ENCODE results near the gene OSGIN1.
"Not testable (repeated sequence)": the region's sequence is repeated elsewhere in the genome, so short reads cannot be mapped to it uniquely, and the experiment has no call there.

OSGIN1 gene

DNA sequence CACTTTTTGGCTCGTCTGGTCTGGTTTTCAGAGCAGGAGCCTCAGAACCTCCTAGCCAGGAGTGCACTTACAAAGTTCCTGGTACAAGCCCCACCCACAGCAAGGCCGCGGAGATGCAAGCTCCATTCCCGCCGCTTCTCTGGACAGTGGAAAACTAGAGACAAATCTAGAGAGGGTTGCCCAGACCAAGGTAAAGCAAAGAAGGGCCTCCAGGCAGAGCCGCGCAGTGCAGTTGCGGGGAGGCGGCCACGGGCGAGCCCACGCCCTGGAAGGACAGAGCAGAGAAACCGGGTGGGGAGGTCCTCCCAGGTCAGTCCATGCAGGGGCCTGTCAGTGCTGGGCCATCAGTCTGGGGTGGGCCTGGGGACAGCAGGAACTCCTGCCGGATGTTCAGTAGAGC lies 11.0 kb upstream of the OSGIN1 start:
- Histone ChIP-seq H3K36me3 (ENCODE audit: insufficient read depth, low read length) (no peaks in the 10 kb centered on the region), H3K9ac (ENCODE audit: low read depth, low read length) (no peak overlapping the region), H3K9me3 (ENCODE audit: control insufficient read depth, insufficient read depth, low read length) (no peaks in the 10 kb centered on the region), H3K4me1 (ENCODE audit: insufficient read depth, low read length) (peaks cover 4% of the 10 kb centered on the region; the same call in 1 of the 2 replicates)

GRCh38 chr16:83942815-83943515 lies 10.1 kb upstream of the OSGIN1 start:
- H3K9ac ChIP-seq (ENCODE audit: low read depth, low read length): no peak overlapping the region
- no peaks in the 10 kb centered on the region for H3K9me3 ChIP-seq (ENCODE audit: control insufficient read depth, insufficient read depth, low read length)
- H3K4me1 ChIP-seq (ENCODE audit: insufficient read depth, low read length): peaks cover 4% of the 10 kb centered on the region; the same call in 1 of the 2 replicates
- H3K36me3 ChIP-seq (ENCODE audit: insufficient read depth, low read length): no peaks in the 10 kb centered on the region

DNA sequence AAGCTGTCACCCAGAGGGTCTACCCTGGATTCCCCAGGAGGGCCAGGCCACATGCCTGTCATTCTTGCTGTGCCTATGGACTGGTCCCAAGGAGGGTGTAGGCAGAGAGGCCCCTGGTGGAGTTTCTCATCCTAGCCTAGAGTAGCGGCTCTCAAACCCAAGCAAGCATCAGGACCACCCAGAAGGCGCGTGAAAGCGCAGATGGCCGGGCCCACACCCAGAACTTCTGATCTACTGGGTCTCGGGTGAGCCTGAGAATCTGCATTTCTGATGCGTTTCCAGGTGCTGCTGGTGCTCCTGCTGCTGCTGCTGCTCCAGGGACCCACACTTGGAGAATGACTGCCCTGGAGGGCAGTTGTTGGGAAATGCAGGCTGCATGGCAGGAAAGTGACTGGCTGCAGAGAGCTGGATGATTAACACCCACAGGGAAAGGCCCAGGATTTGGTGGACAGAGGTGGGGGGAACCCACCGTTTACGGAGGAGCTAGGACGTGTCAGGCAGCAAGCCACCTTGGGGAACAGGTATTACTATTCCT lies 9.5 kb upstream of the OSGIN1 start:
- Histone ChIP-seq H3K36me3 (ENCODE audit: insufficient read depth, low read length) (no peaks in the 10 kb centered on the region), H3K9me3 (ENCODE audit: control insufficient read depth, insufficient read depth, low read length) (no peaks in the 10 kb centered on the region), H3K4me1 (ENCODE audit: insufficient read depth, low read length) (peaks cover 4% of the 10 kb centered on the region; the same call in 1 of the 2 replicates), H3K9ac (ENCODE audit: low read depth, low read length) (no peak overlapping the region)

- H3K9ac ChIP-seq (ENCODE audit: low read depth, low read length): no peak overlapping the region
- no peaks in the 10 kb centered on the region for H3K36me3 ChIP-seq (ENCODE audit: insufficient read depth, low read length)
- peaks cover under 1% of the 10 kb centered on the region; the same call in 1 of the 2 replicates for H3K4me1 ChIP-seq (ENCODE audit: insufficient read depth, low read length)
- no peaks in the 10 kb centered on the region for H3K9me3 ChIP-seq (ENCODE audit: control insufficient read depth, insufficient read depth, low read length)
These were observed 7.5 kb upstream of the OSGIN1 start for GRCh38 chr16:83945587-83945986.

GRCh38 chr16:83946154-83946780 lies 6.8 kb upstream of the OSGIN1 start:
- H3K36me3 ChIP-seq (ENCODE audit: insufficient read depth, low read length): no peaks in the 10 kb centered on the region
- no peaks in the 10 kb centered on the region; the same call in 1 of the 2 replicates for H3K4me1 ChIP-seq (ENCODE audit: insufficient read depth, low read length)
- no peaks in the 10 kb centered on the region for H3K9me3 ChIP-seq (ENCODE audit: control insufficient read depth, insufficient read depth, low read length)
- H3K9ac ChIP-seq (ENCODE audit: low read depth, low read length): no peak overlapping the region

- Histone ChIP-seq H3K9ac (ENCODE audit: low read depth, low read length) (no peak overlapping the region), H3K9me3 (ENCODE audit: control insufficient read depth, insufficient read depth, low read length) (no peaks in the 10 kb centered on the region), H3K4me1 (ENCODE audit: insufficient read depth, low read length) (no peaks in the 10 kb centered on the region; the same call in 1 of the 2 replicates), H3K36me3 (ENCODE audit: insufficient read depth, low read length) (no peaks in the 10 kb centered on the region)
These were observed 6.1 kb upstream of the OSGIN1 start for GRCh38 chr16:83946781-83947566.

- no peaks in the 10 kb centered on the region; the same call in 1 of the 2 replicates for H3K4me1 ChIP-seq (ENCODE audit: insufficient read depth, low read length)
- no peak overlapping the region for H3K9ac ChIP-seq (ENCODE audit: low read depth, low read length)
- no peaks in the 10 kb centered on the region for H3K9me3 ChIP-seq (ENCODE audit: control insufficient read depth, insufficient read depth, low read length)
- H3K36me3 ChIP-seq (ENCODE audit: insufficient read depth, low read length): no peaks in the 10 kb centered on the region
These were observed 5.3 kb upstream of the OSGIN1 start for GRCh38 chr16:83947642-83948234.

- no peak overlapping the region for H3K9ac ChIP-seq (ENCODE audit: low read depth, low read length)
- H3K36me3 ChIP-seq (ENCODE audit: insufficient read depth, low read length): no peaks in the 10 kb centered on the region
- H3K4me1 ChIP-seq (ENCODE audit: insufficient read depth, low read length): no peaks in the 10 kb centered on the region; the same call in 1 of the 2 replicates
- no peaks in the 10 kb centered on the region for H3K9me3 ChIP-seq (ENCODE audit: control insufficient read depth, insufficient read depth, low read length)
These were observed 3.9 kb upstream of the OSGIN1 start for GRCh38 chr16:83948914-83949723.

GRCh38 chr16:83949724-83950001 lies 3.4 kb upstream of the OSGIN1 start:
- no peaks in the 10 kb centered on the region; the same call in 1 of the 2 replicates for H3K4me1 ChIP-seq (ENCODE audit: insufficient read depth, low read length)
- no peaks in the 10 kb centered on the region for H3K9me3 ChIP-seq (ENCODE audit: control insufficient read depth, insufficient read depth, low read length)
- H3K36me3 ChIP-seq (ENCODE audit: insufficient read depth, low read length): no peaks in the 10 kb centered on the region
- no peak overlapping the region for H3K9ac ChIP-seq (ENCODE audit: low read depth, low read length)

DNA sequence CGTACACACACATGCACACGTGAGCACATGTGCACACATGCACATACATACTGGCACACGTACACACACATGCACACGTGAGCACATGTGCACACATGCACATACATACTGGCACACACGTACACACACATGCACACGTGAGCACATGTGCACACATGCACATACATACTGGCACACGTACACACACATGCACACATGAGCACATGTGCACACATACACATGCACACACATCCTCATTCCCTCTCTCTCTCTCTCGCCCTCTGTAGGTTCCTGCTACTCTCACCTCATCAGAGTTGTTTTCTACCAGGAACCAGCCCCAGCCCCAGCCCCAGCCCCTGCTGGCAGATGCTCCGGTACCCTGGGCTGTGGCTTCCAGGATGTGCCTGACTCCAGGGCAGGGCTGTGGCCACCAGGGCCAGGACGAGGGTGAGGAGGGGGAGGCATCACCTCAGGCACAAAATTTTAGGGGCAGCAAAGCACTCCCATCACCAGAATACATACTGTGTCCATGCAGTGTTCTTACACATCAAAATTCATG lies 2.1 kb upstream of the OSGIN1 start:
- H3K9ac ChIP-seq (ENCODE audit: low read depth, low read length); H3K9me3 ChIP-seq (ENCODE audit: control insufficient read depth, insufficient read depth, low read length); H3K4me1 ChIP-seq (ENCODE audit: insufficient read depth, low read length); H3K36me3 ChIP-seq (ENCODE audit: insufficient read depth, low read length): not testable (repeated sequence)

- Histone ChIP-seq H3K9me3 (ENCODE audit: control insufficient read depth, insufficient read depth, low read length) (no peaks in the 10 kb centered on the region), H3K36me3 (ENCODE audit: insufficient read depth, low read length) (no peaks in the 10 kb centered on the region), H3K9ac (ENCODE audit: low read depth, low read length) (no peak overlapping the region), H3K4me1 (ENCODE audit: insufficient read depth, low read length) (no peaks in the 10 kb centered on the region; the same call in 1 of the 2 replicates)
These were observed 1.5 kb upstream of the OSGIN1 start for GRCh38 chr16:83951544-83951943.

GRCh38 chr16:83952587-83952939 lies 477 bp upstream of the OSGIN1 start:
- Histone ChIP-seq H3K4me1 (ENCODE audit: insufficient read depth, low read length) (no peaks in the 10 kb centered on the region; the same call in 1 of the 2 replicates), H3K9me3 (ENCODE audit: control insufficient read depth, insufficient read depth, low read length) (no peaks in the 10 kb centered on the region), H3K36me3 (ENCODE audit: insufficient read depth, low read length) (no peaks in the 10 kb centered on the region), H3K9ac (ENCODE audit: low read depth, low read length) (peak overlapping the region; percentile 74; the same call in 1 of the 2 replicates)

- Histone ChIP-seq H3K4me1 (ENCODE audit: insufficient read depth, low read length) (no peaks in the 10 kb centered on the region; the same call in 1 of the 2 replicates), H3K9me3 (ENCODE audit: control insufficient read depth, insufficient read depth, low read length) (no peaks in the 10 kb centered on the region), H3K36me3 (ENCODE audit: insufficient read depth, low read length) (no peaks in the 10 kb centered on the region), H3K9ac (ENCODE audit: low read depth, low read length) (peak overlapping the region; percentile 74)
These were observed 946 bp downstream of the OSGIN1 start for GRCh38 chr16:83953796-83954576.

Measured in ES-I3 (cell line).